GM18499 (cell line): Measurements from ENCODE around the gene GPX2.

ENCODE experiments used
- ATAC-seq: cut with Tn5 transposase; IDR thresholded peaks from one replicate; pipeline ENCODE4 v1.9.1; 2021; ENCODE audit warnings: moderate number of reproducible peaks; ENCODE audit not compliant: insufficient read depth, unreplicated experiment

GPX2 gene

GRCh38 chr14:64963611-64964010, 21.1 kb upstream of the GPX2 start:
- no peak for ATAC-seq

GRCh38 chr14:64960762-64961276, 18.3 kb upstream of the GPX2 start:
- ATAC-seq, result no peak

GRCh38 chr14:64958743-64959142, 16.2 kb upstream of the GPX2 start:
- no peak for ATAC-seq

GRCh38 chr14:64958201-64958600, 15.7 kb upstream of the GPX2 start:
- ATAC-seq, result no peak

GRCh38 chr14:64956697-64957406, 14.3 kb upstream of the GPX2 start:
- ATAC-seq, result no peak

- no peak for ATAC-seq
These were observed 12.8 kb upstream of the GPX2 start for GRCh38 chr14:64955297-64955696.

GRCh38 chr14:64954491-64955240, 12.1 kb upstream of the GPX2 start:
- ATAC-seq, result no peak

GRCh38 chr14:64953661-64954060, 11.1 kb upstream of the GPX2 start:
- ATAC-seq, result no peak

GRCh38 chr14:64953310-64953654, 10.7 kb upstream of the GPX2 start:
- ATAC-seq, result no peak

- ATAC-seq, result no peak
These were observed 10.2 kb upstream of the GPX2 start for GRCh38 chr14:64952598-64953309.

- no peak for ATAC-seq
These were observed 9.2 kb upstream of the GPX2 start for GRCh38 chr14:64951724-64952123.

- no peak for ATAC-seq
These were observed 8.7 kb upstream of the GPX2 start for GRCh38 chr14:64951291-64951690.

- no peak for ATAC-seq
These were observed 8.3 kb upstream of the GPX2 start for GRCh38 chr14:64950889-64951288.

- ATAC-seq, result no peak
These were observed 6.2 kb upstream of the GPX2 start for GRCh38 chr14:64948612-64949210.

- ATAC-seq, result no peak
These were observed 5.4 kb upstream of the GPX2 start for GRCh38 chr14:64947710-64948611.

- ATAC-seq, result no peak
These were observed 3.9 kb upstream of the GPX2 start for GRCh38 chr14:64946310-64947045.

- ATAC-seq, result no peak
These were observed 3.1 kb upstream of the GPX2 start for GRCh38 chr14:64945431-64946178.

- no peak for ATAC-seq
These were observed 2.3 kb upstream of the GPX2 start for GRCh38 chr14:64944861-64945260.
